ENCODE measurements around the gene FAM13A. TPM values are rescaled to one million over a fixed set of nuclear protein-coding genes. Genes with fewer than 3 reads are reported as not detected.

The FAM13A gene
- 16.2 and 16.5 TPM in 2 replicates for total RNA-seq (2021; fragmentation: NEBNext Ultra II Directional; extraction: Animal tissue kit (Norgen Biotek cat#: 25700))
- 7.1 and 8.7 TPM in 2 replicates for polyA plus RNA-seq (2011; rRNA removed)
- polyA plus RNA-seq (2011; cell fraction: cytosol; rRNA removed) = 9.1 TPM
- 13.9 TPM for polyA plus RNA-seq (2011; cell fraction: nucleus; rRNA removed)
- 7.3 to 9.7 TPM (median 8.4 TPM) in 4 replicates for polyA plus RNA-seq (2012, experiment 1 of 2)
- 0.56 TPM for polyA plus RNA-seq (2012, experiment 2 of 2)
- polyA plus RNA-seq (2013, experiment 1 of 2) = 9.7 TPM
- polyA plus RNA-seq (2013, experiment 2 of 2) = 8.6 TPM
- polyA minus RNA-seq (2011; rRNA and poly(A)+ RNA removed) = 26.1 and 29.0 TPM in 2 replicates
- polyA minus RNA-seq (2011; cell fraction: cytosol; rRNA and poly(A)+ RNA removed) = 9.9 TPM
- 59.6 TPM for polyA minus RNA-seq (2011; cell fraction: nucleus; rRNA and poly(A)+ RNA removed)
- long read RNA-seq, experiment 1, full-length matches to known transcripts = 1 of 20 reads
- long read RNA-seq, experiment 1, partial matches to known transcripts = 7 of 20 reads
- long read RNA-seq, experiment 1, other reads (novel, unspliced or antisense) = 12 of 20 reads
- long read RNA-seq, experiment 2, partial matches to known transcripts = 8 of 14 reads
- long read RNA-seq, experiment 2, other reads (novel, unspliced or antisense) = 4 of 14 reads

DNA sequence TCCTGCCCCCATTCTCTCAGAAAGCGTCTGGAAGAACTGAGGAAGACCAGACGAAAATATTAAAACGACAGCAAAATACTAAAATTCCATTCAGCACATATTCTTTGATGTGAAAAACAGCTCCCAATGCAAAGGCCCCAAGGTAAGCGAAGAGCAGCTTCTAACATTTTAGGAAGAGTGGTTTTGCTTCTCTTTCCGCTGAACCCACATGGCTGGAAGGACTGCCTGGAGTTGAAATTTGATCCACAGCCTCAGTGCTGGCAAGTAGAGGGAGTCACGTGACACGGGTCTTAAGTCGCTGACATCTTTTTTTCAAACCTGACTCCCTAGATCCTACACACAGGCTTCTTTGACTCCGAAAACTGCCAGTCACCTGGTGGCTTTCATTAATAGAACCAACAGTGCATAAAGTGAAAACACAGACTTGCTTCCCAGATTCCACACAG is at the start of gene FAM13A:
TSS of gene FAM13A (minus strand) at position 233 of the 446 bp plus-strand sequence. CDS start at position 12, 221 bp downstream.
- H3K23ac ChIP-seq (ENCODE audit: insufficient read length) = no peak within 1 kb of the TSS
- no peak within 1 kb of the TSS for H3K18ac ChIP-seq (ENCODE audit: extremely low read depth, low read length)
- H2BK15ac ChIP-seq (ENCODE audit: low read length) = 0 out of 2 replicates have a peak within 1 kb of the TSS, but pooled peaks have one; percentile 23
- H3K14ac ChIP-seq (ENCODE audit: insufficient read length) = no peak within 1 kb of the TSS
- H2BK5ac ChIP-seq (ENCODE audit: low read depth, low read length) = no peak within 1 kb of the TSS; the same call in 1 of the 2 replicates
- H3K23me2 ChIP-seq (ENCODE audit: low read depth, low read length) = no peaks in the 10 kb centered on the region; the same call in 1 of the 2 replicates
- no peaks in the 10 kb centered on the region for H3K9me3 ChIP-seq (ENCODE audit: insufficient read depth in 2 of 2, low read depth in 1 of 2, low read length in 1 of 2)
- peak within 1 kb of the TSS; percentile 89 for H2AFZ ChIP-seq (ENCODE audit: low read length)
- CTCF ChIA-PET (ENCODE audit: partially characterized antibody) = interaction anchor here (0.7 kb wide), 1 partner anchor 55 kb away, joined by 3 read pairs; no protein-coding TSS in a partner anchor
- peak within 1 kb of the TSS; percentile 46 for H4K5ac ChIP-seq (ENCODE audit: insufficient read length, low read depth, low read length)
- peaks cover 0 to 48% of the 10 kb centered on the region in 2 experiments; a peak in 3 of 4 replicates for H3K79me2 ChIP-seq (ENCODE audit: control insufficient read depth in 1 of 2, insufficient read depth in 2 of 2, low read length in 2 of 2)
- H3K4ac ChIP-seq (replicated peaks; ENCODE audit: insufficient read length, low read depth, low read length) = no peak within 1 kb of the TSS
- no peaks in the 10 kb centered on the region; the same call in 1 of the 2 replicates for H3K79me1 ChIP-seq (ENCODE audit: low read depth, low read length)
- H3K4me2 ChIP-seq (ENCODE audit: insufficient read depth in 1 of 2, low read depth in 2 of 2, low read length in 2 of 2) = peak within 1 kb of the TSS; percentile 71 to 85
- no peaks in the 10 kb centered on the region for H3K27me3 ChIP-seq (replicated peaks in 1 of 4; ENCODE audit: control insufficient read depth in 3 of 4, extremely low read depth in 1 of 4, insufficient read depth in 3 of 4, low read length in 3 of 4)
- H2BK12ac ChIP-seq (ENCODE audit: low read depth, low read length) = no peak within 1 kb of the TSS; the same call in 1 of the 2 replicates
- H3K4me3 ChIP-seq (ENCODE audit: extremely low read depth in 1 of 4, insufficient read depth in 2 of 4, low read depth in 3 of 4, low read length in 4 of 4) = peak within 1 kb of the TSS; percentile 55 to 98 (median 66)
- 3% methylated on average over 9 of the region's 9 CpGs; no CpG with 5 or more reads in 1 of the 2 experiments for WGBS, 2 experiments (ENCODE audit: extremely low coverage in 1 of 2, insufficient coverage in 1 of 2, insufficient read length in 1 of 2, insufficient replicate concordance in 2 of 2, low coverage in 1 of 2, low lambda C conversion rate in 2 of 2, missing lambda C conversion rate in 1 of 2)
- peak; percentile 27 to 60 for DNase-seq (ENCODE audit: low read depth in 1 of 2, low spot score in 2 of 2)
- H3K9ac ChIP-seq (replicated peaks in 1 of 4; ENCODE audit: extremely low read depth in 1 of 4, low read depth in 3 of 4, low read length in 3 of 4) = peak within 1 kb of the TSS; percentile 49 to 88 (median 60)
- H4K91ac ChIP-seq (replicated peaks; ENCODE audit: insufficient read length, low read length) = no peak within 1 kb of the TSS
- H2BK120ac ChIP-seq (replicated peaks; ENCODE audit: low read depth, low read length) = no peak within 1 kb of the TSS
- no peaks in the 10 kb centered on the region; a peak in 3 of 7 replicates for H3K4me1 ChIP-seq (replicated peaks in 1 of 4; ENCODE audit: control insufficient read depth in 3 of 4, insufficient read depth in 4 of 4, low read length in 3 of 4)
- POLR2A ChIA-PET (ENCODE audit: partially characterized antibody) = interaction anchor here (0.9 to 2.0 kb wide), 6 partner anchors 11 to 41 kb away, joined by 3 to 6 read pairs (median 3); no protein-coding TSS in a partner anchor
- H4K8ac ChIP-seq (ENCODE audit: extremely low read depth, insufficient read depth, low read length) = no peak within 1 kb of the TSS
- peak; percentile 100 for FAIRE-seq
- H3K56ac ChIP-seq (replicated peaks; ENCODE audit: insufficient read length, low read depth, low read length) = no peak within 1 kb of the TSS
- H2AK5ac ChIP-seq (ENCODE audit: low read depth, low read length) = no peak within 1 kb of the TSS
- no peaks in the 10 kb centered on the region for H4K20me1 ChIP-seq (replicated peaks in 1 of 2; ENCODE audit: control insufficient read depth in 1 of 2, insufficient read depth in 2 of 2, low read length in 2 of 2)
- H3K36me3 ChIP-seq (ENCODE audit: control insufficient read depth in 2 of 4, insufficient read depth in 4 of 4, low read length in 3 of 4) = no peaks in the 10 kb centered on the region
- H3K27ac ChIP-seq (ENCODE audit: low read depth, low read length) = peak within 1 kb of the TSS; percentile 40; the same call in 1 of the 2 replicates
- no peak within 1 kb of the TSS for H2BK20ac ChIP-seq (ENCODE audit: low read length)
- peak; percentile 77; the same call in 1 of the 2 replicates for TF ChIP-seq TBP (IDR thresholded peaks at IDR 0.05; ENCODE audit: low read depth, low read length)
- peak; percentile 70 for TF ChIP-seq SAP30 (IDR thresholded peaks at IDR 0.05; ENCODE audit: insufficient read depth, insufficient replicate concordance, low read length)
- TF ChIP-seq ASH2L (IDR thresholded peaks at IDR 0.05; ENCODE audit: low read length) = peak; percentile 60
- 0 out of 2 replicates have a peak, but pooled peaks have one; percentile 58 for TF ChIP-seq SP4 (IDR thresholded peaks at IDR 0.05; ENCODE audit: low read length)
- TF ChIP-seq SIX5 (IDR thresholded peaks at IDR 0.05; ENCODE audit: low read depth, low read length) = peak; percentile 42
- TF ChIP-seq YY1 (IDR thresholded peaks at IDR 0.05; ENCODE audit: low read depth, low read length) = peak; percentile 81; the same call in 1 of the 2 replicates
- 0 out of 2 replicates have a peak, but pooled peaks have one; percentile 37 for TF ChIP-seq SP1 (IDR thresholded peaks at IDR 0.05; ENCODE audit: low read depth, low read length)
- TF ChIP-seq SRF (IDR thresholded peaks at IDR 0.05; ENCODE audit: low read depth, low read length) = no peak
- no peak for TF ChIP-seq NANOG (IDR thresholded peaks at IDR 0.05; ENCODE audit: insufficient read depth, low read depth, low read length, poor library complexity, severe bottlenecking)
- peak; percentile 87 for TF ChIP-seq MAX (IDR thresholded peaks at IDR 0.05)

All from H1 (cell line).